ENCODE results near the gene HSD17B10.

- no peak for TF ChIP-seq EZH2 (IDR thresholded peaks at IDR 0.05; ENCODE audit: borderline replicate concordance, low read length)
- TF ChIP-seq, protein P1, sequence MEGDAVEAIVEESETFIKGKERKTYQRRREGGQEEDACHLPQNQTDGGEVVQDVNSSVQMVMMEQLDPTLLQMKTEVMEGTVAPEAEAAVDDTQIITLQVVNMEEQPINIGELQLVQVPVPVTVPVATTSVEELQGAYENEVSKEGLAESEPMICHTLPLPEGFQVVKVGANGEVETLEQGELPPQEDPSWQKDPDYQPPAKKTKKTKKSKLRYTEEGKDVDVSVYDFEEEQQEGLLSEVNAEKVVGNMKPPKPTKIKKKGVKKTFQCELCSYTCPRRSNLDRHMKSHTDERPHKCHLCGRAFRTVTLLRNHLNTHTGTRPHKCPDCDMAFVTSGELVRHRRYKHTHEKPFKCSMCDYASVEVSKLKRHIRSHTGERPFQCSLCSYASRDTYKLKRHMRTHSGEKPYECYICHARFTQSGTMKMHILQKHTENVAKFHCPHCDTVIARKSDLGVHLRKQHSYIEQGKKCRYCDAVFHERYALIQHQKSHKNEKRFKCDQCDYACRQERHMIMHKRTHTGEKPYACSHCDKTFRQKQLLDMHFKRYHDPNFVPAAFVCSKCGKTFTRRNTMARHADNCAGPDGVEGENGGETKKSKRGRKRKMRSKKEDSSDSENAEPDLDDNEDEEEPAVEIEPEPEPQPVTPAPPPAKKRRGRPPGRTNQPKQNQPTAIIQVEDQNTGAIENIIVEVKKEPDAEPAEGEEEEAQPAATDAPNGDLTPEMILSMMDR (conservative IDR thresholded peaks at IDR 0.05 in 1 of 2, IDR thresholded peaks at IDR 0.05 in 1 of 2; ENCODE audit: extremely low read depth in 1 of 2, insufficient read depth in 1 of 2, low read depth in 1 of 2, low read length in 2 of 2) = no peak
These were observed 3.0 kb upstream of the HSD17B10 start for GRCh38 chrX:53437206-53437605.

Measured in mammary epithelial cell (primary cell).